Hepatocyte (in vitro differentiated cells): ENCODE measurements around the gene RAET1E. TPM values are rescaled to one million over a fixed set of nuclear protein-coding genes. Genes with fewer than 3 reads are reported as not detected.

Experiments used
- DNase-seq: peaks from one replicate; pipeline ENCODE4 v3.0.0-alpha.2; 2016; ENCODE audit warnings: low spot score
- H2AFZ ChIP-seq: fragments of 200-600 bp; sonication (generic); 2 replicates; pipeline ENCODE4 v1.6.0; 2016; ENCODE audit warnings: antibody characterized with exemption, mild to moderate bottlenecking
- H3K27ac ChIP-seq: fragments of 200-600 bp; sonication (generic); 2 replicates; pipeline ENCODE4 v1.5.1; 2016; ENCODE audit warnings: mild to moderate bottlenecking
- H3K27me3 ChIP-seq: fragments of 200-600 bp; sonication (generic); 2 replicates; pipeline ENCODE4 v1.6.1; 2016
- H3K36me3 ChIP-seq: fragments of 200-600 bp; sonication (generic); replicated peaks from 2 replicates; pipeline ENCODE4 v1.5.1; 2016; ENCODE audit warnings: low read depth; ENCODE audit not compliant: insufficient read depth
- H3K4me1 ChIP-seq: fragments of 200-600 bp; sonication (generic); 2 replicates; pipeline ENCODE4 v1.5.1; 2016; ENCODE audit warnings: mild to moderate bottlenecking, moderate library complexity; ENCODE audit not compliant: insufficient read depth
- H3K4me2 ChIP-seq: fragments of 200-600 bp; sonication (generic); 2 replicates; pipeline ENCODE4 v1.6.0; 2016
- H3K4me3 ChIP-seq: fragments of 200-600 bp; sonication (generic); 2 replicates; pipeline ENCODE4 v1.5.1; 2016; ENCODE audit warnings: mild to moderate bottlenecking
- H3K79me2 ChIP-seq: fragments of 200-600 bp; sonication (generic); 2 replicates; pipeline ENCODE4 v1.6.0; 2017; ENCODE audit warnings: mild to moderate bottlenecking
- H3K9me2 ChIP-seq: fragments of 200-600 bp; sonication (generic); replicated peaks from 2 replicates; pipeline ENCODE4 v1.6.0; 2017; ENCODE audit warnings: mild to moderate bottlenecking; ENCODE audit not compliant: insufficient read depth
- H3K9me3 ChIP-seq: fragments of 200-600 bp; sonication (generic); 2 replicates; pipeline ENCODE4 v1.5.1; 2016; ENCODE audit warnings: low read depth, mild to moderate bottlenecking
- H4K20me1 ChIP-seq: fragments of 200-600 bp; sonication (generic); 2 replicates; pipeline ENCODE4 v1.6.0; 2016; ENCODE audit warnings: mild to moderate bottlenecking; ENCODE audit not compliant: insufficient read depth, poor library complexity, severe bottlenecking
- EZH2 ChIP-seq: fragments of 200-600 bp; sonication (generic); IDR thresholded peaks from 2 replicates; pipeline ENCODE4 v1.6.1; 2016; ENCODE audit warnings: antibody characterized with exemption, mild to moderate bottlenecking, borderline replicate concordance
- EZH2phosphoT487 ChIP-seq: fragments of 200-600 bp; sonication (generic); IDR thresholded peaks from one replicate; pipeline ENCODE4 v1.6.1; 2018; ENCODE audit warnings: antibody characterized with exemption, mild to moderate bottlenecking, low read depth, moderate library complexity; ENCODE audit not compliant: unreplicated experiment, severe bottlenecking
- WGBS: methylation state at CpG from one replicate; pipeline ENCODE4 v1.1.6; 2016; ENCODE audit warnings: low lambda C conversion rate; ENCODE audit errors: missing lambda C conversion rate; 5-methylcytosine and 5-hydroxymethylcytosine counted together
- polyA plus RNA-seq: library from polyadenylated mRNA; unstranded; fragments of >200 nt; fragmentation: Nextera tagmentation; extraction: Ambion mirVana; gene quantifications from 2 replicates; pipeline ENCODE4 v1.2.1, GENCODE V29; 2016
- total RNA-seq: library from RNA; depleted of rRNA; stranded (reverse); fragments of >200 nt; gene quantifications from 2 replicates; pipeline ENCODE4 v1.2.3, GENCODE V29; 2014
- TF ChIP-seq, protein P1 (sequence below): fragments of 200-600 bp; sonication (generic); IDR thresholded peaks from 2 replicates; pipeline ENCODE4 v1.5.1; 2016; ENCODE audit warnings: antibody characterized with exemption, mild to moderate bottlenecking; ENCODE audit not compliant: poor library complexity

RAET1E gene
- total and polyA plus RNA-seq, 2 experiments from 2014 or later = not detected

DNA sequence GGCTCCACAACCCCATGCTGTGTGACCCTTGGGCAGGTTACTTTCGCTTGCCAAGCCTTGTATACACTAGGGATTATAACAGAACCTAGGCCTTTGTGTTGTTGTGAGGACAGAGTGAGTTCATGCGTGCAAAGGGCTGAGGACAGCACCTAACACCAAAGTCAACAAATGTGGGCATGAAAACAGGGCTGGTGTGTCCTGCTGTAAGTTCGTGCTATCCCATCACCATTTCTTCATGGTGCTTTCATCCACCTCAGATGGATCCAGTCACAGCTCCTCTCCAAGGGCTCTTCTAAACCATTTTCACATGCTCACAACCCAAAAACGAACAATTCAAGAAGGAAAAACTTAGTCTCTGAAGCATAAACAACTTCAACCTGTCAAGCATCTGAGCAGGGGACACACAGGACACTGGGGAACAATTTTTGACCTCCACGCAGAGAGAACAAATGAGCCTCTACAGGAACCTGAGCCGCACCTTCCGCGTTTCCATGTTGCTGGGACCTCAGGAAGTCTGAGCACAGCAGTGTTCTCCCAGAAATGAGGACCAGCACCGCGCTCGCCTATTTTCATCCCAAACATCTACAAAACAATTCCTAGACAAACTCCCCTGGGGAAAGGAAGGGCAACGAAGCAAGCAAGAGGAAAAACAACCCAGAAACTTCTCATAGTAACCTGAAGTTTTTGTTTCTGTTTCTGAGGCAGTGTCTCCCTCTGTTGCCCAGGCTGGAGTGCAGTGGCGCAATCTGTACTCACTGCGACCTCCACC, 36.9 kb downstream of the RAET1E start:
- Histone ChIP-seq H3K27ac (no peak overlapping the region), H3K79me2 (peaks cover 55% of the 10 kb centered on the region), H3K4me2 (peak overlapping the region; percentile 96)

DNA sequence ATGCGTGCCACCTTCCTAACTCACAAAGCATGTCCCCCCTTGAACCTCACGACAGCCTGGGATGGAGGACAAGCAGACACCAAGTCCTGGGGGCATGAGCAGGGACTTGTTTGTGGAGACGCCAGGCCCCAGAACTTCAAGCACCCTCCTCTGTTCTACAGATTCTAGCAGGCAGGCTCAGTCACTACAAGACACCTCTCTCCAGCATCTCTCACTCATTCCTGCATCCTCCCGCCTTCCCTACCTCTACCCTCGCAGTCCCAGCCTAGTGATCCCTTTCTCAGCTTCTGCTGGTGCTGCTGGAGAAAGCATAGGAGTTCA, 37.4 kb downstream of the RAET1E start:
- no peaks in the 10 kb centered on the region for H3K36me3 ChIP-seq
- H3K4me2 ChIP-seq = no peak overlapping the region
- DNase-seq = no peak
- H4K20me1 ChIP-seq = no peaks in the 10 kb centered on the region
- 91% methylated on average over 5 of the region's 5 CpGs for WGBS
- H2AFZ ChIP-seq = no peak overlapping the region
- no peaks in the 10 kb centered on the region for H3K9me2 ChIP-seq
- peaks cover 55% of the 10 kb centered on the region for H3K79me2 ChIP-seq
- H3K4me3 ChIP-seq = no peak overlapping the region
- TF ChIP-seq EZH2 = no peak
- TF ChIP-seq, protein P1, sequence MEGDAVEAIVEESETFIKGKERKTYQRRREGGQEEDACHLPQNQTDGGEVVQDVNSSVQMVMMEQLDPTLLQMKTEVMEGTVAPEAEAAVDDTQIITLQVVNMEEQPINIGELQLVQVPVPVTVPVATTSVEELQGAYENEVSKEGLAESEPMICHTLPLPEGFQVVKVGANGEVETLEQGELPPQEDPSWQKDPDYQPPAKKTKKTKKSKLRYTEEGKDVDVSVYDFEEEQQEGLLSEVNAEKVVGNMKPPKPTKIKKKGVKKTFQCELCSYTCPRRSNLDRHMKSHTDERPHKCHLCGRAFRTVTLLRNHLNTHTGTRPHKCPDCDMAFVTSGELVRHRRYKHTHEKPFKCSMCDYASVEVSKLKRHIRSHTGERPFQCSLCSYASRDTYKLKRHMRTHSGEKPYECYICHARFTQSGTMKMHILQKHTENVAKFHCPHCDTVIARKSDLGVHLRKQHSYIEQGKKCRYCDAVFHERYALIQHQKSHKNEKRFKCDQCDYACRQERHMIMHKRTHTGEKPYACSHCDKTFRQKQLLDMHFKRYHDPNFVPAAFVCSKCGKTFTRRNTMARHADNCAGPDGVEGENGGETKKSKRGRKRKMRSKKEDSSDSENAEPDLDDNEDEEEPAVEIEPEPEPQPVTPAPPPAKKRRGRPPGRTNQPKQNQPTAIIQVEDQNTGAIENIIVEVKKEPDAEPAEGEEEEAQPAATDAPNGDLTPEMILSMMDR = no peak
- no peaks in the 10 kb centered on the region for H3K27me3 ChIP-seq
- no peak overlapping the region for H3K27ac ChIP-seq
- no peaks in the 10 kb centered on the region for H3K9me3 ChIP-seq
- peaks cover 34% of the 10 kb centered on the region for H3K4me1 ChIP-seq

More for the DNA sequence above, 36.9 kb downstream of the RAET1E start:
- TF ChIP-seq, protein P1 = peak; percentile 10
- TF ChIP-seq EZH2 = no peak
- Histone ChIP-seq H4K20me1 (no peaks in the 10 kb centered on the region), H3K9me3 (no peaks in the 10 kb centered on the region), H3K4me3 (no peak overlapping the region), H3K27me3 (no peaks in the 10 kb centered on the region), H3K36me3 (no peaks in the 10 kb centered on the region), H3K4me1 (peaks cover 29% of the 10 kb centered on the region), H3K9me2 (no peaks in the 10 kb centered on the region), H2AFZ (no peak overlapping the region)
- no peak for DNase-seq
- WGBS = 91% methylated on average over 14 of the region's 14 CpGs

DNA sequence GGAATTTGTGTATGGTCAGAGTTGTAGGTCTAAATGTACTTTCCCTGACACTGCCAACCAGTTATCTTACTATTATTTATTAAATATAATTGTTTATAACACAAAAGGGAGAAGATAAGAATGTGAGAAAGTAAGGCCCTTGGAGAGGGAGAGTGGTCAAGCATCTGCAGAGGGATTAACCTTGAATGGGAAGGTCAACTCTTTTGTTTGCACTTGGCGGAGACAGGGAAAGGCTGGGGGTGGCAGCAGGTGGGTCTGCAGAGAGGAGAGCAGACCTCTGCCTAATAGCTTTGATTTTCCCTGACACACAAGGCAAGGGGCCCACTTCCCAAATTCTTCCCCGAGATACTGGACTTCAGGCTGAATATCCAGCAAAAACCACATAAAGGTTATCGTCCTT, 38.0 kb downstream of the RAET1E start:
- Histone ChIP-seq H3K9me3 (no peaks in the 10 kb centered on the region), H3K9me2 (no peaks in the 10 kb centered on the region), H3K36me3 (no peaks in the 10 kb centered on the region), H3K79me2 (peaks cover 55% of the 10 kb centered on the region), H3K4me3 (no peak overlapping the region), H3K4me2 (peak overlapping the region; percentile 43), H2AFZ (no peak overlapping the region), H3K27ac (peak overlapping the region; percentile 69), H3K4me1 (peaks cover 37% of the 10 kb centered on the region), H3K27me3 (no peaks in the 10 kb centered on the region), H4K20me1 (no peaks in the 10 kb centered on the region)
- 80% methylated on average over 3 of the region's 3 CpGs for WGBS
- TF ChIP-seq, protein P1 = no peak
- no peak for TF ChIP-seq EZH2
- DNase-seq = no peak

DNA sequence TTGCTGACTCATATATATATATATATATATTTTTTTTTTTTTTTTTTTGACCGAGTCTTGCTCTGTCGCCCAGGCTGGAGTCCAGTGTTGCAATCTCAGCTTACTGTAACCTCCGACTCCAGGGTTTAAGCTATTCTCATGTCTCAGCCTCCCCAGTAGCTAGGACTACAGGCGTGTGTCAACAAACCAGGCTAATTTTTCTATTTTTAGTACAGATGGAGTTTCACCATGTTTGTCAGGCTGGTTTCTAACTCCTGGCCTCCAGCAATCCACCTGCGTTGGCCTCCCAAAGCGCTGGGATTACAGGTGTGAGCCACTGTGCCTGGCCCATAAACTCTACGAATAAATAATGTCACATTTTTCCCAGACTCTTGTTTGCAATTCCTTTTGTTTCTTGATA, 38.5 kb downstream of the RAET1E start:
- H3K4me2 ChIP-seq = peak overlapping the region; percentile 43
- DNase-seq = peak; percentile 68
- H3K9me2 ChIP-seq = no peaks in the 10 kb centered on the region
- H3K27ac ChIP-seq = peak overlapping the region; percentile 69
- peaks cover 56% of the 10 kb centered on the region for H3K79me2 ChIP-seq
- TF ChIP-seq EZH2 = no peak
- TF ChIP-seq, protein P1 = no peak
- TF ChIP-seq EZH2phosphoT487 = no peak
- no peaks in the 10 kb centered on the region for H3K27me3 ChIP-seq
- H3K4me1 ChIP-seq = peaks cover 38% of the 10 kb centered on the region
- no peak overlapping the region for H2AFZ ChIP-seq
- no peaks in the 10 kb centered on the region for H4K20me1 ChIP-seq
- H3K4me3 ChIP-seq = no peak overlapping the region
- no peaks in the 10 kb centered on the region for H3K36me3 ChIP-seq
- WGBS = 46% methylated on average over 7 of the region's 7 CpGs
- no peaks in the 10 kb centered on the region for H3K9me3 ChIP-seq
